HG03103 (cell line): ENCODE data around the gene MYEF2.

Experiments
- ATAC-seq: cut with Tn5 transposase; IDR thresholded peaks from one replicate; pipeline ENCODE4 v1.9.1; 2021; ENCODE audit warnings: low read depth; ENCODE audit not compliant: unreplicated experiment

The MYEF2 gene

GRCh38 chr15:48145923-48146322 is 32.2 kb downstream of the MYEF2 start:
- ATAC-seq, result no peak

GRCh38 chr15:48144889-48145288 is 33.2 kb downstream of the MYEF2 start:
- peak; percentile 59 for ATAC-seq

GRCh38 chr15:48143856-48144255 is 34.2 kb downstream of the MYEF2 start:
- no peak for ATAC-seq

- no peak for ATAC-seq
These were observed 45.2 kb downstream of the MYEF2 start for GRCh38 chr15:48132874-48133273.

GRCh38 chr15:48131324-48131723 is 46.8 kb downstream of the MYEF2 start:
- no peak for ATAC-seq

- ATAC-seq, result no peak
These were observed 51.3 kb downstream of the MYEF2 start for GRCh38 chr15:48126667-48127355.

GRCh38 chr15:48121849-48122248 is 56.2 kb downstream of the MYEF2 start:
- no peak for ATAC-seq

GRCh38 chr15:48120745-48121144 is 57.4 kb downstream of the MYEF2 start, which contains the start of gene SLC24A5:
TSS of gene SLC24A5 (plus strand) at chr15:48120990. CDS start at chr15:48121045, 55 bp downstream.
- no peak for ATAC-seq

- ATAC-seq, result no peak
These were observed 58.8 kb downstream of the MYEF2 start for GRCh38 chr15:48119277-48119676.

- ATAC-seq, result no peak
These were observed 65.9 kb downstream of the MYEF2 start for GRCh38 chr15:48112242-48112641.

- no peak for ATAC-seq
These were observed 68.1 kb downstream of the MYEF2 start for GRCh38 chr15:48109856-48110531.

- no peak for ATAC-seq
These were observed 68.9 kb downstream of the MYEF2 start for GRCh38 chr15:48109212-48109611.

- ATAC-seq, result no peak
These were observed 72.2 kb downstream of the MYEF2 start for GRCh38 chr15:48105936-48106335.

GRCh38 chr15:48103647-48104046 is 74.4 kb downstream of the MYEF2 start:
- ATAC-seq, result no peak

GRCh38 chr15:48102167-48102566 is 75.9 kb downstream of the MYEF2 start:
- ATAC-seq, result no peak

- no peak for ATAC-seq
These were observed 76.6 kb downstream of the MYEF2 start for GRCh38 chr15:48101376-48101961.

- ATAC-seq, result no peak
These were observed 80.8 kb downstream of the MYEF2 start for GRCh38 chr15:48097264-48097663.

- ATAC-seq, result no peak
These were observed 81.3 kb downstream of the MYEF2 start for GRCh38 chr15:48096813-48097212.

- ATAC-seq, result no peak
These were observed 81.7 kb downstream of the MYEF2 start for GRCh38 chr15:48096355-48096786.

GRCh38 chr15:48091522-48091921 is 86.6 kb downstream of the MYEF2 start:
- no peak for ATAC-seq

- no peak for ATAC-seq
These were observed 87.4 kb downstream of the MYEF2 start for GRCh38 chr15:48090666-48091065.

- no peak for ATAC-seq
These were observed 88.0 kb downstream of the MYEF2 start for GRCh38 chr15:48090115-48090514.
